EL (cell line): ENCODE data around the gene GNAL.
A peak's percentile ranks its signal among the peaks of the same experiment; 100 is the strongest.

ENCODE experiments used
- DNase-seq: peaks from one replicate; pipeline ENCODE4 v3.0.0-alpha.2; 2016

GNAL gene

DNA sequence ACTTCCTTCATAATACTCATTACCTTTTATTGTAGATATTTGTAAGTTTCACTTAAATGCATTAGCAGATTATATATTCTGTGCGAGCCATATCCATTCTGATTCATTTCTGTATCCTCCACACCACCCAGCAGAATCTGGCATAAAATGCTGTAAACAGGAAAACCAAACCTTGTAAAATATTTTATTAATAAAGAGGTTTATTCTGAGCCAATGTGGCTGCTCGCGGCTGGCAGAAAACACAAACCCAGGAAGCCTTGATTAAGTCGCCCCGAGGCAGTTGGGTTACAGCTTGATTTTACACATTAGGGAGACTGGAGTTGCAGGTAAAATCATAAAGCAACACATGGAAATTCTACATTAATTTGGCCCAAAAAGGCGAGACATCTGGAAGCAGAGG, 40.5 kb downstream of the GNAL start:
- no peak for DNase-seq

DNA sequence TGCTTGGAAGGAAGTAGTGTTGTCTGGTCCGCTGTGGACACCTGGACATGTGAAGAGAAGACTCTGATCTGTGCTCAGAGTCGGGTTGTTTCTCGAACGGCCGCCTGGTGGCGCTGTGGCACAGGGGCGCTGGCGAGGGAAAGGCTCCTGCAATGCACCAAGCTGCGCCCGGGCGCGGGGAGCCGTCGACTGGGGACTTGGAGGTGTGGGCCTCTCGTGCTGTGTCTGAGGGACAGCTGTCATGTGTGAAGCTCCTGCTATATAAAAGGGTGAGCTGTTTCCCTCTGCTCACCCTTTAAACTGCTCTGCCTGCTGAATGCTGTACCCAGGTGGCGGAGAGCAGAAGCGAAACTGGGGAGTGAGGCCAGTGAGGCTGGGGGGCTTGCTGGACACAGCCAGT, 44.0 kb downstream of the GNAL start:
- peak; percentile 55 for DNase-seq

DNA sequence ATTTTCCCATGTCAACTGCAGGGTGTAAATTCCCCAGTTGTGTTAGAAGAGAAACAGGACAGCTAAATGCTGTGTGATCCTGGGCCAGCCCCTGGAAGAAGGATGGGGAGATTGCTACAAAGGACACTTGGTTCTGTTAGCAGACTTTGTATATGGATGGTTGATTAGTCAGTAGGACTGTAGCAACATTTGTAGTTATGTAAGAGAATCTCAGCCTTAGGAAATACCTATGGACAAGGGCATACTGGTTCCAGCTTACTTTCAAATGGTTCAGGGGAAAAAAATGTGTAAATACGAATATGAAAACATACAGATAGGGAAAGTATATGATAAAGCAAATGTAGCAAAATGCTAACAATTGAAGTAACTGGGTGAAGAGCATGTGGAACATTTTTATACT, 47.6 kb downstream of the GNAL start:
- no peak for DNase-seq

DNA sequence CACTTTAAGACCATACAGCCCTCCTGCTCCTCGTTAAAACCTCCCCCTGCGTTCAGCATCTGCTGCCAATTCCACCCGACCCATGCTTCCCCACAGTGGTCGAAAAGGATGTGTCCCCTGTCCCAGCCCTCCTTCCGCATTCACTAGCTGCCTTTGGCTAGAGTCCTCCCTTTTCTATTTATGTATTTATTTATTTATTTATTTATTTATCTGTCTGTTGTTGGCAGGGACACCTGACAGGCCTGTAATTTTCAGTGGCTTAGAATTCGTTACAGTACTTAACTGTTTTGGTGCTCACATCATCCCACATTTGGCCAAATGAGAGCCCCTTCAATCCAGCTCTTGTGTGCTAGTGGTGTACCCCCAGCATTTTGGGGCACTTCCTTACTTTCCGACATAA, 50.8 kb downstream of the GNAL start:
- DNase-seq: no peak

DNA sequence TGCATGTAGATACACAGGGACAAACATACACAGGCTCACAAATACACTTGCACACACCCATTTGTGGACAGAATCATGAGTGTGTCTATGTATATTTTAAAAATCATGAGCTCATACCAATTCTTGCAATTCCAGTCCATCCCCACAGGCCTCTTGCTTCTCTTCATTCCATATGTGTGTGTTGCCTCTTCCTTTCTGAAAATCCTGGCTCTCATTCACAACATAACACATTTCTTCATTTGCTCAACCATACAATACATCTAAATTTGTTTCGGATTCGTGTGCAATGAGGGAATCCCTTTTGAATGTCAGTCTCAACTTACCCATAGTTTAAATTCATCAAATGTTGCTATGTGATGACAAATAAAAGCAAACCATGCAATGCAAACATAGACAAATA, 51.4 kb downstream of the GNAL start:
- DNase-seq: no peak

DNA sequence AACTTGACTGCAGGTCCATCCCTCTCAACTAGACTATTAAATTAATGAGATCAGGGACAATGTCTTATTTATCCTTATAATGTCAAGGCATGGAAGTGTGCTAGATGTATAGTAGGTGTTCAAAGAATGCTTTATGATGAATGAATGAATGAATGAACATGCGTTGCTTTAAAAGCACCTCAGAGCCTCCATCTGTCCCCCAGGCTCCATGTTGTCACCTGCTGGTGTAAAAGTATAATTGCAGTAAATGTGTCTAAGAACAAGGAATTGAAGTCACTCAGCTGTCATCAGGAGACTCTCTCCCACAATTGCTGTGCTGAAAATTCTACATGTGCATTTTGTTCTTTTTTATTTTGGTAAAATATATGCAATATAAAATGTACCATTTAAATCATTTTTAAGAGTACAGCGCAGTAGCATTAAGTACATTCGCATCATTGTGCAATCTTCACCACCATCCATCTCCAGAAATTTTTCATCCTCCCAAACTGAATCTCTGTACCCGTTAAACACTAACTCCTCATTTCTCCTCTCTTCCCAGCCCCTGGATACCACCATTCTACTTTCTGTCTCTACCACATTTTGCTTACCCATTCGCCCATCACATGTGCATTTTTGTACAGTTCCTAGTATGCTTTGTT, 52.6 kb downstream of the GNAL start:
- DNase-seq: peak; percentile 10

DNA sequence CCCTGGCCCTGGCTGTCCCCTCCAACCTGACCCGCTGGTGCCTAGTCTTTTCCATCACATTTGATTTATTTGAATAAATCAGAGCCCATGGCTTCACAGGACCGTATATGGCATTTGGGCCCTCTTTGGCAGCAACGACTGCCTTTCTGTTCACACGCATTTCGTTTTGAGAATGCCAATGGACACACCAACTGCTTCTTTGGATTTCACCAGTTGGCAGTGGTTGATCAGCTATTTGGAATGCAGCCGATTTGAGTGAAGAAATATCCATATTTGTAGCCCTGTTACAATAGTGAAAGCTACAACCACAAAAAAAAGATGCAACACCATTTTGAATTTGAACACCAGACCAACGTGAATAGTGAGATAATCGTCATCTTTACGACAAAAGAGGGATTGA, 56.5 kb downstream of the GNAL start:
- DNase-seq: no peak

DNA sequence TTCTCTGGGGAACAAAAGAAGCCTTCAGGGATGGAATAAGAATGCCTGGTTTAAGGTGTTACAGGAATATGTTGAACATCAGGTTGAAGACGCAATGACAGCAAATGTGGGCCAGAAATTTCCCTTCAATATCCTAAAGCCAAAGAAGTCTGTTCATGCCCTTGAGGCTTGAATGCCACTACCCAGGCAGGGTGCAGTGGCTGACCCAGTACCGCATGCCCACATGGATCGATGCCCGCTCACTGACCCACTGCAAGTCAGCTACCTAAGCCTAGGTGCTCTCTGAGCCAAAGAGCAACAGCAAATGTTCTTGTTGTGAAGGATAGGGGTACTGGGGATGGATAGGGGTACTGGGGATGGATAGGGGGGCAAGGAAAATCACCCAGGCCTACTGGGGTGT, 58.2 kb downstream of the GNAL start:
- no peak for DNase-seq

DNA sequence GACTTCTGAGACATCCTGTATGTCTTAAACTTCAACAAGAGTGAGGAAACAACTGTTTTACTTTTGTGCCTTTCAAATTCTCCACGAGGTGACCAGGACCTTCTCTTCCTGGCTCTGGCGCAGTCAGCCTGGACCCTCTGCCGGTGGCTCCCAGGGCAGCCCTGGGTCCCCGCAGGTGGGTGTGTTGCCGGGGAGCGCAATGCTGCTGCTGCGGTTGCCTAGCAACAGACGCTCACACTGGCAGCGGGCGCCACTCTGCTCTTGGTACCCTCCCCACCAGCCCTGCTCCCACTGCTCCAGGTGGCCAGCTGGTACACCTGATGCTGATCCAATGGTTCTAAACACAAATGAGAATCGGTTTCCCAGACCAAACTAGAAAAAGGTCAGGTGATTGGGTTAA, 58.7 kb downstream of the GNAL start:
- no peak for DNase-seq

DNA sequence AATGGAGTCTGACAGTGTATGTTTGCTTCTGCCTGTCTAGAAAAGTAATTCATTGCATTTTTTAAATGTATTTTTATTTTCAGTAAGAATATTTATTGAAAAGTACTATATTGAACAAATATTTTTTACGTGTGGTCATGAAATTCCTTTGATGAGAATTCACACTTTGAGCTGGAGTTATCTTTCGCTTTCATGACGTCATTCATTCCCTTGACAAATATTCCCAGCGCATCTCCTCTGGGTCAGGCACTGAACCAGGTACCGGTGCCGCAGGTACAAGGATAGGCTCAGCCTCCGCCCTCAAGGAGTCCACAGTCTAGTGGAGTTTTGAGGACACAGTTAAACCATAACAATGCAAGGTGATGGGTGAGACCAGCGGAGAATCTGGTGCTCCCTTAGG, 60.2 kb downstream of the GNAL start:
- DNase-seq: no peak

DNA sequence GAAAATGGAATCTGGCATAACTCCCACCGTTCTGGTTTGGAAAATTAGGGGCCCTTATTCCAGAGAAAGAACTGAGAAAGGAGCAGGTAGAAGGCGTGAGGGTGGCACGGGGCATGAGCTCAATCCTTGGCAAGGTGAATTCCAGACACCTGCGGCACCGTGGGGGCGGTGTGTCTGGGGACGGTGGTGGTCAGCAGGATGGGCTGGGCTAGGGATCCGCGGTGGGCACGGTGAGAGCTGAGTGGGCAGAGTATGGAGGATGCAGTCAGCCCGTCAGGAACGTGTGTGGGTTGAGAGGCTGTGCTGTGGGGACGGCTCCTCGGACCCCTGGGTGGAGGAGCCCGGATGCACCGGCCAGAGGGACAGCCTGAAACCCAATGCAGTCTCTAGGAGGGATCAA, 61.1 kb downstream of the GNAL start:
- DNase-seq: no peak

DNA sequence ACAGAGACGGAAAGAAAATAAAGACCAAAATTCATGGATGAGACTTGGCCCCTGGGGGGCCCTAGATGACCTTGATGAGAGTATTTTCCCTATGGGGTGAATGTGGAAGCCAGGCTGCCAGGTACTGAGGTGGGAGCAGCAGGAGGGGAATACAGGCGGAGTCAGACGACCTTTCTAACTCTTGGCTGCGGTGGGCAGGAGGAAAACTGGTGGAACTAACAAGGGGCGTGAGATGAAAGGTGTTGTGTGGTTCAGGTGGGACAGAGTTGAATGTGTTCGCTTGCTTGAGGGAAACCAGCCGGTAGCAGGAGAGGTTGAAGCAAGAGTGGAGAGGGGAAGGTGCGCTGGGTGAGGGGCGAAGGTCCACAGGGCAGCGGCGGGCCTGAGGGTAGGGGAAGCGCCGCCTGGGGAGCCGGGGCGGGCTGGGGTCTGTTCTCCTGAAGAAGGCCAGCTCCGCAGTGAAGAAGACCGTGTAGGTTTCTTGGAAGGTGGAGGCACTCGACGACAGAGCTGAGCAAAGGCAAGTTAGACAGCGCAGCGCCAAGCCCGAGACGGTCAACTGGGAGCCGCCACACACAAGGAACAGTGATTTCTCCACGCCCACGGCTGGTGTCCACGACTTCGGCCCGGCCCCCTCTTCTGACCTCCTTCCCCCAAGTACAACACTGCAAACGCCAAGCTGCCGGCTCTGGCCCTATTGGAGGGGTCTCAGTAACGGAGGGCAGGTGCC, 61.7 kb downstream of the GNAL start:
- DNase-seq: no peak

DNA sequence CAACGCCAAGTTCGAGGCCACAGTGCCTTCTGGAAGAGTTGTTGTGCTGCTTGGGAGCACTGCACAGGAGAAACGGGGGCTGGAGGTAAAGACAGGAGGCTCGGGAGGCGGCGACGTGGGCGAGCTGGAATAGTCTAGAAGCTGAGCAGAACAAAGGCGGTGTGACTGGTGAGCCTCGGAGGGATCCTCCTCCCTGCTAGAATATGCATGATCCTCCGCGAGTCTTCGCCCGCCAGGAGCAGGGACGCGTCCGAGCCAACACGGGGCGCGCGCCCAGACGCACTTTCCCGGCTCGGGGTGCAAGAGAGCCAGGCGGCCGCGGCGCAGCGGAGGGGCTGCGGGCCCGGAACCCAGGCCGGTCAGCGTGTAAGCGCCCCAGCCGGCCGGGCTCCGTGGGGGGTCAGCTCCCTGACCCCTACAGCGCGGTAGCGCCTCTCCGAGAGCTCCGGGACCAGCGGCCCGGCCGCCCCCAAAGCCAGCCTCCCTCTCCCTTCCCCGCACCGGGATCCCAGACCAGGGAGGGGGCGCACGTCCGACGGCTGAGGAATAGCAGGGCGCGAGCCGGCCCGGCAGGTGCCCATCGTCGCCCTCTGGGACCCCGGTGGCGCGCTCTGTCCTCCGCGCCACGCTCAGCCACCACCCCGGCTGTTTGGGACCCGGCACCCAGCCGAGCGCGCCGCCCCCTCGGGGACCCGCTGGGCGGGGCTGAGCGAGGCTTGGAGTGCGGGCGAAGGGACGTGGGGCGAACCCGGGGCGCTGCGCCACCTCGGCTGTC, 62.5 kb downstream of the GNAL start:
- no peak for DNase-seq

DNA sequence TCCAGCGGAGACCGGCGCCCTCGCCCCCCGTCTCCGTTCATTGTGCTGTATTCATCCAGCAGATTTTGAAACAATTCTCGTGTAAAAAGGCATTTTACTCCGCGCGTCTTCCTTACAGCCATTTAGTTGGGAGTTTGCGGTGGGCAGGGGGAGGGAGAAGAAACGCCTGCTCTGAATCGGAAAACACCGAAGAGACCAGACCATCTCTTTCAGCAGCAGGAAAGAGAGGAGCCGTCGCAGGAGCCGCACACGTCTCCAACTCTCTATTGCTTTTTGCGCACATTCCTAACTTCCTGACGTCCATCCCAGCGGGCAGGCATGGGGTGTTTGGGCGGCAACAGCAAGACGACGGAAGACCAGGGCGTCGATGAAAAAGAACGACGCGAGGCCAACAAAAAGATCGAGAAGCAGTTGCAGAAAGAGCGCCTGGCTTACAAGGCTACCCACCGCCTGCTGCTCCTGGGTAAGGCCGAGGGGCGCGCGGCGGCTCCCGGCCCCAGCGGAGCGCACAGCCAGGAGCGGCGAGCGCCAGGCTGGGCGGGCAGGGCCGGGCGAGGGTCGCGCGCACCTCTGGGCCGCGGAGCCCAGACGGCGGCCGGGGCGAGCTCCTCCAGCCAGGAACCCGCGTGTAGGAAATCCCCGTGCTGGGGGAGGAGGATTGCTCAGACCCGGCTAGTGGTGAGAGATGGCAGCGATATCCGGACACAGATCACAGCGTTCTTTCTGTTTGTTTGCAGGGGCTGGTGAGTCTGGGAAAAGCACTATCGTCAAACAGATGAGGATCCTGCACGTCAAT, 63.2 kb downstream of the GNAL start:
- peak; percentile 17 for DNase-seq

DNA sequence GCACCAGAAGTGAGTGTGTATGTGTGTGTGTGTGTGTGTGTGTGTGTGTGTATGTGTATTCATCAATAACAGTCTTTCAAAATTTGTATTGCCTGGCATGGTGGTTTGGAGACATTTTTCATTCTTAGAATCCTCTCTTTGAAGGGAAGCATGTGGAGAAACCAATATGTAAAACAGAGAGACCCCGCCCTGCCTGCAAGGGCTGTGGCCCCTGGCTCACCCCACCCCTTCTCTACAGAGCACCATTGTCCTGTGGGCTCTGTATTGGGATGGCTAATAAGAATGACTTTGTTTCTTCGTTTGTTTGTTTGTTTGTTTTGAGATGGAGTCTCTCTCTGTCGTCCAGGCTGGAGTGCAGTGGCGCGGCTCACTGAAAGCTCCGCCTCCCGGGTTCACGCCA, 65.9 kb downstream of the GNAL start:
- no peak for DNase-seq

DNA sequence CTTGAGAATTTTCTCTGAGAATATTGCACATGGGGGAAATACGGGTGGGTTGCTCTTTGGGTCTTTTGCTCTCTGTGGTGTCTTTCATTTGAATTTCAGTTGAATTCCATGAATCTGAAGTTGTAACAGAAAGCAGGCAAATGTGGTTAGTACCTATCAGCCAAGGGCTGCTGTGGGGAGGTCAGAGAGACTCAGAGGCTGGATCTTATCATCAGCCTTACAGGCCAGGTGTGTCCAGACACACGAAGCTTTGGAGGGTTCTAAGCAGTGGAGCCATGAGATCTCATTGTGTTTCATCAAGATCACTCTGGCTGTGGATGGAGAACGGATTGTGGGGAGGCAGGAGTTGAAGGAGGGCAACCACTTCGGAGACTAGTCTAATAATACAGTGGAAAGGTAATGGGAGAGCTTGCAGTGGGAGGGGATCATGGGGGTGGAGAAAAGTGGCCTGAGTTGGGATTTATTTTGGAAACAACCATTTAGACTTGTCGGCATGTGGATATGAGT, 68.1 kb downstream of the GNAL start:
- no peak for DNase-seq

DNA sequence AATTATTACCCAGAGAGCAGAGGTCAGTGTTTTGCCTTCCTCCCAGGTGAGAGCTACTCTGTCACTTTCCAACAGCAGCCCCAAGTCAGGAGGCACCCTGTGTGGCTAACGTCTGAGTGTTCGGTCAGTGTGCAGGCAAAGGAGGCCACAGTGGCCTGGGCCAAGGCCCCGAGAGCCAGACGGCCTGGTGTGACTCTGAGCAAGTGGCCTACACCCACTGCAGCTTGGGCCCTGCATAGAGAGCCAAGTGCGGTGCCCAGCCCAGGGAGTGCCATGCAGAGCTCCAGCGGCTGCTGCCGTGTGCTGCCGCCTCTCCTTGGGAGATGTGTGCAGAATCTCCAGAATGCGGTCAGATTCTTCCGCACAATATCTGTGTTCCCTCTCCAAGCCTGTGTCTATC, 70.4 kb downstream of the GNAL start:
- DNase-seq: no peak

DNA sequence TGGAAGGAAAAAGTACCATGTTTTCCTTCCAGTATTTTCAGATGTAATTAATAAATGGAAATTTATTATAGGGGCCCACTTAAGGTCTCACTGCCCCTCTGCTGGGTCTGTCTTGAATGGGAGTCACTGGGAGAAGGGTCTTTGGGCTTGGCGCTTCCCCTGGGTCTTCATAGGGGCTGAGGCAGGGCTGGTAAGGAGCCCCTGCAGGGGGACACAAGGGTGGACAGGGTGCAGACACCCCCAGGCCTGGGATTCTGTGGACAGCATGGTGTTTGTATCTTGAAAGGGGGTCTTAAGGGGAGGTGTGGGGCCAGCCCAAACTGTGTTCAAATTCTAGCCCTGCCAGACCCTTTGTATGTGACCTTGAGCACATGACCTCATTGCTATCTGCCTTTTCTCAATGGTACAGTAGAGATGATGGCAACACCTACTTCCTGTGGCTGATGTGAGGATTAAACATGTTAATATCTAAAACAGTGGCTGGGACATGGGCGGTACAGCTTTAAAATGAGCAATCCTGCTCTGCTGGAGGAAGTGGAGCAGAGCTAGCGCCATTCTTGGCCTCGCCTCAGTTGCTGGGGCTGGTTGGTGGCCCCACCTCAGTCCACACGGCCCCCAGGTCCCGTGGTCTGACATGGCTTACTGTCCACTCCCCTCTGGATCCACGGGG, 71.6 kb downstream of the GNAL start:
- DNase-seq: no peak

DNA sequence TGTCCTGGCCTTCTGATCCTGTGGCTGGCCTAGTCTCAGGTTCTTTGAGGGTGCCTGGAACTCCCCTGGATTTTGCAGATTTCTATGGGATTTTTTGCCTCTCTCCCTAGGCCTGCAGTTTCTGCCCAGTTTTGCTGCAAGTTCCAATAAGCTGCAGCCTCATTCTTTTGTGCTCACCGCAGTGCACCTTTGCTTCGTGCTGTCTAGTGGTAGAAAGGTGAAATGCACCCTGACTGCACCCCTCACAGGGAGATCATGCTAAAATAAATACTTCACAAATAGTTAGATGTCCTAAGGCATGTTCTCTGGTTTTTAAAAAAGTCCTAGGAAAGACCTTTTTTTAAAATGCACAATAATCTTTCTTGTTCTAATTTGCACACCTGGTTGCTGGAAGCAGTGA, 72.5 kb downstream of the GNAL start:
- no peak for DNase-seq

DNA sequence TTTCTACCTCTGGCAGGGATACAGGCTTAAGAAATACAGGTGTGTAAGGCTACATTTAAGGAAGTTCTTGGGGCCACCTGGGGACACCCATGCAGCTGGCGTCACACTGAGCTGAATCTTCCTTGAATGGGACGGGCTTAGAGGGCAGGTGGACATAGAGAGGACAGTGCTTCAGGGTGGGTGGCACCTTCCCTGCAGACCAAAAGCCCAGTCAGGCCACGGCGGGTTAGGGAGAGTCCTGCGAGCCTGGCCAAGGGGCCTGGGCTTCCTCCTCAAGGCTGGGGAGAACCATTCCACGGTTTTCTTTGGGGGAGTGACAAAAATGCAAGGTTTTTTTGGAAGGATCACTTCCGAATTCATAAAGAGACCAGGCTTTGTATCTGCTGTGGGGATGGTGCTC, 73.4 kb downstream of the GNAL start:
- no peak for DNase-seq

DNA sequence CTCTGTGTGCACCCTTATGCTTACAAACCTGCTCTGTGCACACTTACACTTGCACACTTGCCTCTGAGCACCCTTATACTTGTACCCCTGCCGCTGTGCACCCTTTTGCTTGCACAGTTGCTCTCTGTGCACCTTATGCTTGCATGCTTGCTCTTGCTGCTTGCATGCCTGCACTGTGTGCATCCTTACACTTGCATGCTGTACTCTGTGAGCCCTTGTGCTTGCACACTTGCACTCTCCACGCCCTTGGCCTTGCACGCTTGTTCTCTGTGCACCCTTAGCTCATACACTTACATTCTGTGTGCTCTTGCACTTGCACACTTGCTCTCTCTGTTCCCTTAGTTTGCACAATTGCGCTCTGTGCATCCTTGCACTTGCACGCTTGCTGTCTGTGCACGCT, 78.3 kb downstream of the GNAL start:
- DNase-seq: no peak

DNA sequence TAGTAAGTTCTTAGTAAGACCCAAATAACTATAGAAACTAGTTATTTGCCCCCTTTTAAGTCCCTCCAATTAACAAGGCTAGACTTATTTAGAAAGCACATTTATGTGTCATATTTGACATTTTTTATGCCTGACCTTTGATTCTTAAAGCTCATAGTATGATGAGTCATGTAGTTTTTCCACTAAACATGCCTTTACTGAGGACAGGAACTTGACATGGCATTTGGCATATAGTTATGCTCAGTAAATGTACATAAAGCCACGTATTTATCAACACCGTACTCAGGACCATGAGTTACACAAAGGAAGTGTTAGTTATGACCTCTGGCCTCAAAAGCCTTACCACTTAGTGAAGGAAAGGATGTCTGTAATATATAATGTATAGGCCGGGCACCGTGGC, 78.9 kb downstream of the GNAL start:
- peak; percentile 37 for DNase-seq
